H1 (cell line): ENCODE data around the gene FMNL2. TPM values are rescaled to one million over a fixed set of nuclear protein-coding genes. Genes with fewer than 3 reads are reported as not detected.

Experiments
- CEBPB ChIP-seq: IDR thresholded peaks from 2 replicates; pipeline ENCODE4 v1.6.1; 2012; ENCODE audit warnings: low read depth, low read length
- RFX5 ChIP-seq: IDR thresholded peaks from 2 replicates; pipeline ENCODE4 v1.6.1; 2011; ENCODE audit warnings: low read depth, low read length, improper control_type of control experiment, borderline replicate concordance
- polyA plus RNA-seq, 7 experiments: library from polyadenylated mRNA; depleted of rRNA in 3 of 7; stranded (reverse) in 5 of 7; unstranded in 2 of 7; fragments of >200 nt in 5 of 7; fragments of 200-250 nt in 2 of 7; gene quantifications; 1 replicate in 5 of 7; 2 replicates in 1 of 7; 4 replicates in 1 of 7; pipeline versions ENCODE4 v1.2.1 to v1.2.3, GENCODE V29; 2011 to 2013; ENCODE audit warnings: missing spikeins in 2 of 7, mixed read lengths in 2 of 7
- total RNA-seq: library from RNA; stranded (reverse); fragmentation: NEBNext Ultra II Directional; extraction: Animal tissue kit (Norgen Biotek cat#: 25700); gene quantifications from 2 replicates; pipeline ENCODE4 v1.2.1, GENCODE V29; 2021
- TF ChIP-seq, protein P1 (sequence below), 3 experiments: IDR thresholded peaks; 1 replicate in 2 of 3; 2 replicates in 1 of 3; pipeline versions ENCODE4 v1.5.1 to v1.6.1; 2011; ENCODE audit warnings: low read length in 3 of 3, mild to moderate bottlenecking in 3 of 3, inconsistent platforms in 2 of 3, low read depth in 1 of 3, moderate library complexity in 1 of 3; ENCODE audit not compliant: insufficient read depth in 1 of 3; ENCODE audit errors: control extremely low read depth in 1 of 3

Gene FMNL2
- total and polyA plus RNA-seq, 2 of the 8 experiments (the other 6 are each of a cell fraction or from before 2014, with no cell fraction given), result 15.5 to 45.1 TPM

- TF ChIP-seq, protein P1, sequence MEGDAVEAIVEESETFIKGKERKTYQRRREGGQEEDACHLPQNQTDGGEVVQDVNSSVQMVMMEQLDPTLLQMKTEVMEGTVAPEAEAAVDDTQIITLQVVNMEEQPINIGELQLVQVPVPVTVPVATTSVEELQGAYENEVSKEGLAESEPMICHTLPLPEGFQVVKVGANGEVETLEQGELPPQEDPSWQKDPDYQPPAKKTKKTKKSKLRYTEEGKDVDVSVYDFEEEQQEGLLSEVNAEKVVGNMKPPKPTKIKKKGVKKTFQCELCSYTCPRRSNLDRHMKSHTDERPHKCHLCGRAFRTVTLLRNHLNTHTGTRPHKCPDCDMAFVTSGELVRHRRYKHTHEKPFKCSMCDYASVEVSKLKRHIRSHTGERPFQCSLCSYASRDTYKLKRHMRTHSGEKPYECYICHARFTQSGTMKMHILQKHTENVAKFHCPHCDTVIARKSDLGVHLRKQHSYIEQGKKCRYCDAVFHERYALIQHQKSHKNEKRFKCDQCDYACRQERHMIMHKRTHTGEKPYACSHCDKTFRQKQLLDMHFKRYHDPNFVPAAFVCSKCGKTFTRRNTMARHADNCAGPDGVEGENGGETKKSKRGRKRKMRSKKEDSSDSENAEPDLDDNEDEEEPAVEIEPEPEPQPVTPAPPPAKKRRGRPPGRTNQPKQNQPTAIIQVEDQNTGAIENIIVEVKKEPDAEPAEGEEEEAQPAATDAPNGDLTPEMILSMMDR (IDR thresholded peaks at IDR 0.05; ENCODE audit: control extremely low read depth in 1 of 3, insufficient read depth in 1 of 3, low read depth in 1 of 3, low read length in 3 of 3), result no peak
- no peak for TF ChIP-seq RFX5
- no peak for TF ChIP-seq CEBPB
These were observed 197.3 kb downstream of the FMNL2 start (continued) for GRCh38 chr2:152532241-152532640.
